Measurements from ENCODE around the gene UBE2I.

- TF ChIP-seq, protein P1, sequence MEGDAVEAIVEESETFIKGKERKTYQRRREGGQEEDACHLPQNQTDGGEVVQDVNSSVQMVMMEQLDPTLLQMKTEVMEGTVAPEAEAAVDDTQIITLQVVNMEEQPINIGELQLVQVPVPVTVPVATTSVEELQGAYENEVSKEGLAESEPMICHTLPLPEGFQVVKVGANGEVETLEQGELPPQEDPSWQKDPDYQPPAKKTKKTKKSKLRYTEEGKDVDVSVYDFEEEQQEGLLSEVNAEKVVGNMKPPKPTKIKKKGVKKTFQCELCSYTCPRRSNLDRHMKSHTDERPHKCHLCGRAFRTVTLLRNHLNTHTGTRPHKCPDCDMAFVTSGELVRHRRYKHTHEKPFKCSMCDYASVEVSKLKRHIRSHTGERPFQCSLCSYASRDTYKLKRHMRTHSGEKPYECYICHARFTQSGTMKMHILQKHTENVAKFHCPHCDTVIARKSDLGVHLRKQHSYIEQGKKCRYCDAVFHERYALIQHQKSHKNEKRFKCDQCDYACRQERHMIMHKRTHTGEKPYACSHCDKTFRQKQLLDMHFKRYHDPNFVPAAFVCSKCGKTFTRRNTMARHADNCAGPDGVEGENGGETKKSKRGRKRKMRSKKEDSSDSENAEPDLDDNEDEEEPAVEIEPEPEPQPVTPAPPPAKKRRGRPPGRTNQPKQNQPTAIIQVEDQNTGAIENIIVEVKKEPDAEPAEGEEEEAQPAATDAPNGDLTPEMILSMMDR (IDR thresholded peaks at IDR 0.05): no peak
- no peak for TF ChIP-seq POLR2AphosphoS5 (IDR thresholded peaks at IDR 0.05)
Measured at GRCh38 chr16:1322407-1322806, 13.0 kb downstream of the UBE2I start.

Measured in transverse colon (tissue), 4 donors.